Erythroblast (primary cell): ENCODE results near the gene SERPINH1.

Source experiments
- GATA1 ChIP-seq: IDR thresholded peaks from 2 replicates; pipeline ENCODE4 v1.6.1; 2011; ENCODE audit warnings: low read depth, mild to moderate bottlenecking, control low read depth, low read length, moderate library complexity
- POLR2A ChIP-seq: IDR thresholded peaks from 2 replicates; pipeline ENCODE4 v1.6.1; 2011; ENCODE audit warnings: mild to moderate bottlenecking, low read length

GRCh38 chr11:75527938-75528735, 33.9 kb upstream of the SERPINH1 start:
- TF ChIP-seq POLR2A, result no peak
- no peak for TF ChIP-seq GATA1
